ENCODE data around the gene RFX3. TPM values are rescaled to one million over a fixed set of nuclear protein-coding genes. Genes with fewer than 3 reads are reported as not detected.
A peak's percentile ranks its signal among the peaks of the same experiment; 100 is the strongest.

RFX3 gene
- total RNA-seq, 1 experiment from 2014 or later: 4.5 TPM

- Histone ChIP-seq H3K27me3 (ENCODE audit: low read length) (peaks cover 8% of the 10 kb centered on the region; the same call in 1 of the 2 replicates), H3K79me2 (ENCODE audit: low read length) (no peaks in the 10 kb centered on the region), H4K20me1 (ENCODE audit: low read length) (no peaks in the 10 kb centered on the region), H3K27ac (ENCODE audit: low read length) (no peak overlapping the region), H3K4me3 (ENCODE audit: low read length) (no peak overlapping the region), H3K36me3 (ENCODE audit: low read depth, low read length) (no peaks in the 10 kb centered on the region), H3K9ac (ENCODE audit: low read length) (no peak overlapping the region), H3K9me3 (ENCODE audit: low read length) (no peaks in the 10 kb centered on the region), H3K9me2 (replicated peaks; ENCODE audit: low read length) (no peaks in the 10 kb centered on the region), H3K4me1 (ENCODE audit: insufficient read depth, low read length) (no peaks in the 10 kb centered on the region), H2AFZ (ENCODE audit: low read length) (no peak overlapping the region), H3F3A (ENCODE audit: low read length, unreplicated experiment) (no peaks in the 10 kb centered on the region), H3K4me2 (ENCODE audit: low read length) (no peak overlapping the region)
- no peak for DNase-seq
- ChIA-PET CTCF (no interaction called here), POLR2A (ENCODE audit: unreplicated experiment) (no interaction called here)
- intact Hi-C loops (cut with micrococcal nuclease): no loop called here
- BruUV-seq (replicated peaks): no TSS peak
- ATAC-seq: no peak
- TF ChIP-seq CTCF (conservative IDR thresholded peaks at IDR 0.05; ENCODE audit: low read depth, low read length): no peak
- TF ChIP-seq EZH2 (IDR thresholded peaks at IDR 0.05; ENCODE audit: low read length, unreplicated experiment): no peak
- TF ChIP-seq EZH2phosphoT487 (IDR thresholded peaks at IDR 0.05; ENCODE audit: borderline replicate concordance, low read length): no peak
Observed at GRCh38 chr9:3205421-3206095, 320.2 kb downstream of the RFX3 start.

- peak; percentile 21 for DNase-seq
- no TSS peak for BruUV-seq (replicated peaks)
- no peak overlapping the region for H3K4me2 ChIP-seq (ENCODE audit: low read length)
Observed at GRCh38 chr9:3200331-3200774, 325.4 kb downstream of the RFX3 start.

More at GRCh38 chr9:3200331-3200774, 325.4 kb downstream of the RFX3 start:
- Histone ChIP-seq H3K4me1 (ENCODE audit: insufficient read depth, low read length) (no peaks in the 10 kb centered on the region; the same call in 1 of the 2 replicates), H3K79me2 (ENCODE audit: low read length) (no peaks in the 10 kb centered on the region), H3K4me3 (ENCODE audit: low read length) (no peak overlapping the region), H3K9me2 (replicated peaks; ENCODE audit: low read length) (no peaks in the 10 kb centered on the region), H3K27me3 (ENCODE audit: low read length) (0 out of 2 replicates have a peak, but pooled peaks cover 9% of the 10 kb centered on the region), H3K27ac (ENCODE audit: low read length) (no peak overlapping the region), H3F3A (ENCODE audit: low read length, unreplicated experiment) (no peaks in the 10 kb centered on the region), H3K36me3 (ENCODE audit: low read depth, low read length) (no peaks in the 10 kb centered on the region), H3K9ac (ENCODE audit: low read length) (no peak overlapping the region), H4K20me1 (ENCODE audit: low read length) (no peaks in the 10 kb centered on the region), H2AFZ (ENCODE audit: low read length) (no peak overlapping the region), H3K9me3 (ENCODE audit: low read length) (no peaks in the 10 kb centered on the region)
- intact Hi-C loops (cut with micrococcal nuclease): no loop called here
- TF ChIP-seq EZH2phosphoT487 (IDR thresholded peaks at IDR 0.05; ENCODE audit: borderline replicate concordance, low read length) (no peak), CTCF (conservative IDR thresholded peaks at IDR 0.05; ENCODE audit: low read depth, low read length) (no peak), EZH2 (IDR thresholded peaks at IDR 0.05; ENCODE audit: low read length, unreplicated experiment) (no peak)
- POLR2A ChIA-PET (ENCODE audit: unreplicated experiment): no interaction called here
- CTCF ChIA-PET: no interaction called here
- no peak for ATAC-seq
